Measurements from ENCODE around the gene AHCYL1.
A peak's percentile ranks its signal among the peaks of the same experiment; 100 is the strongest.

The AHCYL1 gene

GRCh38 chr1:109989506-109990301 lies 5.1 kb downstream of the AHCYL1 start:
- WGBS, 2 donors (ENCODE audit: extremely low coverage in 2 of 2, insufficient read length in 2 of 2, insufficient replicate concordance in 1 of 2) = no CpG with 5 or more reads among the region's 9 CpGs
- no peak overlapping the region for H3K23ac ChIP-seq (ENCODE audit: low read depth, low read length, poor library complexity)
- H2AK5ac ChIP-seq (ENCODE audit: low read depth, low read length) = no peak overlapping the region
- H2BK15ac ChIP-seq (ENCODE audit: low read length) = no peak overlapping the region
- H3K9ac ChIP-seq (ENCODE audit: low read depth, low read length, poor library complexity) = no peak overlapping the region
- no peak overlapping the region for H3K4me3 ChIP-seq (ENCODE audit: low read length in 2 of 2)
- no peak overlapping the region for H4K91ac ChIP-seq (ENCODE audit: low read depth, low read length, poor library complexity)
- H2AFZ ChIP-seq (ENCODE audit: low read length) = no peak overlapping the region
- DNase-seq (ENCODE audit: low spot score) = no peak
- H3K18ac ChIP-seq (ENCODE audit: low read length) = no peak overlapping the region
- no peak overlapping the region for H4K8ac ChIP-seq (ENCODE audit: low read depth, low read length)
- H2BK120ac ChIP-seq (ENCODE audit: low read depth, low read length) = no peak overlapping the region
- no peak overlapping the region for H2BK5ac ChIP-seq (ENCODE audit: low read length)
- no peaks in the 10 kb centered on the region for H3K27me3 ChIP-seq (ENCODE audit: control insufficient read depth in 3 of 3, insufficient read depth in 3 of 3, low read depth in 1 of 3, low read length in 3 of 3)
- no peak overlapping the region for H3K4ac ChIP-seq (ENCODE audit: low read length)
- H3K36me3 ChIP-seq (replicated peaks in 1 of 2; ENCODE audit: control insufficient read depth in 2 of 2, insufficient read depth in 2 of 2, low read length in 2 of 2) = peaks cover 2 to 73% of the 10 kb centered on the region in 2 donors
- peaks cover 6 to 8% of the 10 kb centered on the region in 2 donors for H3K4me1 ChIP-seq (ENCODE audit: control insufficient read depth in 2 of 2, insufficient read depth in 1 of 2, low read depth in 1 of 2, low read length in 2 of 2)
- no peak overlapping the region for H3K14ac ChIP-seq (ENCODE audit: low read length)
- H3K27ac ChIP-seq (replicated peaks; ENCODE audit: low read length) = no peak overlapping the region
- peaks cover 0 to 14% of the 10 kb centered on the region in 2 donors for H3K9me3 ChIP-seq (replicated peaks in 1 of 2; ENCODE audit: control insufficient read depth in 2 of 2, insufficient read depth in 1 of 2, low read depth in 1 of 2, low read length in 2 of 2)
- H3K4me2 ChIP-seq (ENCODE audit: insufficient read depth, low read length, poor library complexity, severe bottlenecking) = no peak overlapping the region
- H3K79me1 ChIP-seq (ENCODE audit: low read depth, low read length) = peaks cover 6% of the 10 kb centered on the region
- H2BK12ac ChIP-seq (ENCODE audit: low read length) = no peak overlapping the region

DNA sequence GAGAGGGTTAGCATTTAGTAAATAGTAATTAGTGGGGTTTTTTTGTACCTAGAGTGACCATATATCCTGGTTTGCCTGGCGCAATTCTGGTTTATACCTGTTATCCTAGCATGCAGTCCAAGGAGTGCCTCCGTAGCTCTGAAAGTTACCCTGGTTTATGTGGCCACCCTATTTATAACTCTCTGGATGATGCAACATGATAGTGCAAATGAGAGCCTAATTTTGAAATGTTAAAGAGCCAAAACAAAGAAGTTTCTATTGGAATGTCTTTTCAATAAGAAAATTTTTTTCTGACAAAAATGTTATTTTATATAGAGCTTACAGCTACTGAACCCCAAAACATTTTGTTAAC lies 5.7 kb downstream of the AHCYL1 start:
- H3K14ac ChIP-seq (ENCODE audit: low read length) = no peak overlapping the region
- no peak overlapping the region for H2BK12ac ChIP-seq (ENCODE audit: low read length)
- no peak overlapping the region for H4K8ac ChIP-seq (ENCODE audit: low read depth, low read length)
- no peak overlapping the region for H2BK5ac ChIP-seq (ENCODE audit: low read length)
- no peak overlapping the region for H2BK15ac ChIP-seq (ENCODE audit: low read length)
- H3K36me3 ChIP-seq (replicated peaks in 1 of 2; ENCODE audit: control insufficient read depth in 2 of 2, insufficient read depth in 2 of 2, low read length in 2 of 2) = peaks cover 2 to 79% of the 10 kb centered on the region in 2 donors
- H2BK120ac ChIP-seq (ENCODE audit: low read depth, low read length) = no peak overlapping the region
- DNase-seq (ENCODE audit: low spot score) = no peak
- peaks cover 6% of the 10 kb centered on the region for H3K79me1 ChIP-seq (ENCODE audit: low read depth, low read length)
- H4K91ac ChIP-seq (ENCODE audit: low read depth, low read length, poor library complexity) = no peak overlapping the region
- H3K4me3 ChIP-seq (ENCODE audit: low read length in 2 of 2) = no peak overlapping the region
- H3K9me3 ChIP-seq (replicated peaks in 1 of 2; ENCODE audit: control insufficient read depth in 2 of 2, insufficient read depth in 1 of 2, low read depth in 1 of 2, low read length in 2 of 2) = peaks cover 0 to 14% of the 10 kb centered on the region in 2 donors
- H3K27ac ChIP-seq (replicated peaks; ENCODE audit: low read length) = no peak overlapping the region
- H2AFZ ChIP-seq (ENCODE audit: low read length) = no peak overlapping the region
- H3K4me2 ChIP-seq (ENCODE audit: insufficient read depth, low read length, poor library complexity, severe bottlenecking) = no peak overlapping the region
- no peak overlapping the region for H3K18ac ChIP-seq (ENCODE audit: low read length)
- H3K9ac ChIP-seq (ENCODE audit: low read depth, low read length, poor library complexity) = no peak overlapping the region
- no peak overlapping the region for H3K4ac ChIP-seq (ENCODE audit: low read length)
- peaks cover 6 to 8% of the 10 kb centered on the region in 2 donors for H3K4me1 ChIP-seq (ENCODE audit: control insufficient read depth in 2 of 2, insufficient read depth in 1 of 2, low read depth in 1 of 2, low read length in 2 of 2)
- WGBS, 2 donors (ENCODE audit: extremely low coverage in 2 of 2, insufficient read length in 2 of 2, insufficient replicate concordance in 1 of 2) = no CpG with 5 or more reads among the region's 2 CpGs
- no peak overlapping the region for H3K23ac ChIP-seq (ENCODE audit: low read depth, low read length, poor library complexity)
- H2AK5ac ChIP-seq (ENCODE audit: low read depth, low read length) = no peak overlapping the region
- H3K27me3 ChIP-seq (ENCODE audit: control insufficient read depth in 3 of 3, insufficient read depth in 3 of 3, low read depth in 1 of 3, low read length in 3 of 3) = no peaks in the 10 kb centered on the region

DNA sequence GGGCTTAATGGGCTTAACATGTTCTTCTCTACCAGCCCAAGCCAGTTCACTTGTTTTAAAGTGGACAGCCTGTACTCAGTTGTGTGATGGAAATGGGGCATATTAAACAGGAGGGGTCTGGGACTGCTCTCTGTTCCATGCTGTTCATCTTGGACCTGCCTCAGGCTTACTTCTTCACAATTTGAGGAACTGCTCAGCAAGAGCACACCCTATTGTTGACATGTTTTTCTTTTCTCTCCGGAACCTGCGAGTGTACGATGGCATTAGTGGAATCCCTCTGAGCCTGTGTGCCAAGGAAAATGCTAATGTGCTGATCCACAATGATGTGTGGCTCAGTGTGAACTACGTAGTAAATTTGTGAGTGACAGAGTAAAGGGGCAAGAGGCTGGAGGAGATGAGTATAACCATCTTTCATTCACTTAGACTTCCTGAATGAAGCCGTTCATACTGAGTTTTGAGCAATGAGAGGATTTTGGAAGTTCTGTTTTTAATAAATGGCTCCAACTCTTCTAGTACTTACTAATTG lies 6.9 kb downstream of the AHCYL1 start:
- no peak overlapping the region for H4K91ac ChIP-seq (ENCODE audit: low read depth, low read length, poor library complexity)

GRCh38 chr1:109993885-109994284 lies 9.3 kb downstream of the AHCYL1 start:
- Histone ChIP-seq H3K18ac (ENCODE audit: low read length) (no peak overlapping the region), H3K4me3 (ENCODE audit: low read length in 2 of 2) (no peak overlapping the region), H3K23ac (ENCODE audit: low read depth, low read length, poor library complexity) (no peak overlapping the region), H3K4me2 (ENCODE audit: insufficient read depth, low read length, poor library complexity, severe bottlenecking) (no peak overlapping the region), H3K4ac (ENCODE audit: low read length) (no peak overlapping the region), H2BK15ac (ENCODE audit: low read length) (no peak overlapping the region), H4K91ac (ENCODE audit: low read depth, low read length, poor library complexity) (no peak overlapping the region), H4K8ac (ENCODE audit: low read depth, low read length) (no peak overlapping the region), H3K9ac (ENCODE audit: low read depth, low read length, poor library complexity) (no peak overlapping the region), H3K9me3 (replicated peaks in 1 of 2; ENCODE audit: control insufficient read depth in 2 of 2, insufficient read depth in 1 of 2, low read depth in 1 of 2, low read length in 2 of 2) (peaks cover 0 to under 1% of the 10 kb centered on the region in 2 donors), H2AFZ (ENCODE audit: low read length) (no peak overlapping the region), H3K27ac (replicated peaks; ENCODE audit: low read length) (no peak overlapping the region), H2BK12ac (ENCODE audit: low read length) (no peak overlapping the region), H3K79me1 (ENCODE audit: low read depth, low read length) (peaks cover 9% of the 10 kb centered on the region), H2BK120ac (ENCODE audit: low read depth, low read length) (no peak overlapping the region), H2AK5ac (ENCODE audit: low read depth, low read length) (no peak overlapping the region), H3K4me1 (ENCODE audit: control insufficient read depth in 2 of 2, insufficient read depth in 1 of 2, low read depth in 1 of 2, low read length in 2 of 2) (peaks cover 0 to 5% of the 10 kb centered on the region in 2 donors), H3K27me3 (ENCODE audit: control insufficient read depth in 3 of 3, insufficient read depth in 3 of 3, low read depth in 1 of 3, low read length in 3 of 3) (no peaks in the 10 kb centered on the region), H3K14ac (ENCODE audit: low read length) (no peak overlapping the region), H3K36me3 (replicated peaks in 1 of 2; ENCODE audit: control insufficient read depth in 2 of 2, insufficient read depth in 2 of 2, low read length in 2 of 2) (peaks cover 2 to 79% of the 10 kb centered on the region in 2 donors), H2BK5ac (ENCODE audit: low read length) (no peak overlapping the region)
- no peak for DNase-seq (ENCODE audit: low spot score)
- WGBS, 2 donors (ENCODE audit: extremely low coverage in 2 of 2, insufficient read length in 2 of 2, insufficient replicate concordance in 1 of 2) = 100% methylated on average over 1 of the region's 3 CpGs; no CpG with 5 or more reads in 1 of the 2 donors

More for the DNA sequence above, 6.9 kb downstream of the AHCYL1 start:
- H2AFZ ChIP-seq (ENCODE audit: low read length) = no peak overlapping the region
- H2BK120ac ChIP-seq (ENCODE audit: low read depth, low read length) = no peak overlapping the region
- H2BK15ac ChIP-seq (ENCODE audit: low read length) = no peak overlapping the region
- no peak overlapping the region for H3K4me3 ChIP-seq (ENCODE audit: low read length in 2 of 2)
- H4K8ac ChIP-seq (ENCODE audit: low read depth, low read length) = no peak overlapping the region
- H3K23ac ChIP-seq (ENCODE audit: low read depth, low read length, poor library complexity) = no peak overlapping the region
- no peak overlapping the region for H3K18ac ChIP-seq (ENCODE audit: low read length)
- H3K27ac ChIP-seq (replicated peaks; ENCODE audit: low read length) = no peak overlapping the region
- peak overlapping the region; percentile 5 for H3K9ac ChIP-seq (ENCODE audit: low read depth, low read length, poor library complexity)
- no peak overlapping the region for H3K4ac ChIP-seq (ENCODE audit: low read length)
- no peak overlapping the region for H2BK12ac ChIP-seq (ENCODE audit: low read length)
- H2AK5ac ChIP-seq (ENCODE audit: low read depth, low read length) = no peak overlapping the region
- H3K4me2 ChIP-seq (ENCODE audit: insufficient read depth, low read length, poor library complexity, severe bottlenecking) = no peak overlapping the region
- DNase-seq (ENCODE audit: low spot score) = no peak
- H3K4me1 ChIP-seq (ENCODE audit: control insufficient read depth in 2 of 2, insufficient read depth in 1 of 2, low read depth in 1 of 2, low read length in 2 of 2) = peaks cover 4 to 6% of the 10 kb centered on the region in 2 donors
- no peak overlapping the region for H2BK5ac ChIP-seq (ENCODE audit: low read length)
- peaks cover 6% of the 10 kb centered on the region for H3K79me1 ChIP-seq (ENCODE audit: low read depth, low read length)
- no peak overlapping the region for H3K14ac ChIP-seq (ENCODE audit: low read length)
- peaks cover 4 to 86% of the 10 kb centered on the region in 2 donors for H3K36me3 ChIP-seq (replicated peaks in 1 of 2; ENCODE audit: control insufficient read depth in 2 of 2, insufficient read depth in 2 of 2, low read length in 2 of 2)
- H3K9me3 ChIP-seq (replicated peaks in 1 of 2; ENCODE audit: control insufficient read depth in 2 of 2, insufficient read depth in 1 of 2, low read depth in 1 of 2, low read length in 2 of 2) = peaks cover 0 to 14% of the 10 kb centered on the region in 2 donors
- H3K27me3 ChIP-seq (ENCODE audit: control insufficient read depth in 3 of 3, insufficient read depth in 3 of 3, low read depth in 1 of 3, low read length in 3 of 3) = no peaks in the 10 kb centered on the region
- no CpG with 5 or more reads among the region's 5 CpGs for WGBS, 2 donors (ENCODE audit: extremely low coverage in 2 of 2, insufficient read length in 2 of 2, insufficient replicate concordance in 1 of 2)

All from neuronal stem cell (in vitro differentiated cells).